IPS-15b (cell line): ENCODE results near the gene TMPRSS11B.

Experiments used
- H3K27me3 ChIP-seq: one replicate; pipeline ENCODE4 v1.6.1; 2013; ENCODE audit warnings: low read length; ENCODE audit not compliant: control insufficient read depth, insufficient read depth
- H3K36me3 ChIP-seq: one replicate; pipeline ENCODE4 v1.6.1; 2013; ENCODE audit warnings: low read length; ENCODE audit not compliant: control insufficient read depth, insufficient read depth
- H3K4me1 ChIP-seq: one replicate; pipeline ENCODE4 v1.6.1; 2013; ENCODE audit warnings: mild to moderate bottlenecking, low read length; ENCODE audit not compliant: control insufficient read depth, insufficient read depth
- H3K4me3 ChIP-seq: one replicate; pipeline ENCODE4 v1.5.1; 2013; ENCODE audit warnings: low read depth, low read length
- H3K9ac ChIP-seq: one replicate; pipeline ENCODE4 v1.6.1; 2013; ENCODE audit warnings: low read depth, mild to moderate bottlenecking, low read length
- H3K9me3 ChIP-seq: one replicate; pipeline ENCODE4 v1.6.1; 2013; ENCODE audit warnings: mild to moderate bottlenecking, low read length; ENCODE audit not compliant: control insufficient read depth, insufficient read depth

Gene TMPRSS11B

GRCh38 chr4:68271851-68272357 is 26.4 kb upstream of the TMPRSS11B start:
- H3K27me3 ChIP-seq = no peaks in the 10 kb centered on the region
- peak overlapping the region; percentile 48 for H3K4me3 ChIP-seq
- peak overlapping the region; percentile 28 for H3K9ac ChIP-seq
- peaks cover 16% of the 10 kb centered on the region for H3K9me3 ChIP-seq
- H3K4me1 ChIP-seq = peaks cover 19% of the 10 kb centered on the region
- H3K36me3 ChIP-seq = no peaks in the 10 kb centered on the region

- Histone ChIP-seq H3K36me3 (no peaks in the 10 kb centered on the region), H3K9me3 (peaks cover 16% of the 10 kb centered on the region), H3K9ac (no peak overlapping the region), H3K27me3 (no peaks in the 10 kb centered on the region), H3K4me1 (peaks cover 4% of the 10 kb centered on the region), H3K4me3 (no peak overlapping the region)
Measured at GRCh38 chr4:68267433-68267944, 22.0 kb upstream of the TMPRSS11B start.

GRCh38 chr4:68264875-68265565 is 19.5 kb upstream of the TMPRSS11B start:
- Histone ChIP-seq H3K4me3 (no peak overlapping the region), H3K27me3 (no peaks in the 10 kb centered on the region), H3K9me3 (peaks cover 7% of the 10 kb centered on the region), H3K9ac (no peak overlapping the region), H3K36me3 (no peaks in the 10 kb centered on the region), H3K4me1 (no peaks in the 10 kb centered on the region)

- Histone ChIP-seq H3K36me3 (no peaks in the 10 kb centered on the region), H3K4me1 (no peaks in the 10 kb centered on the region), H3K4me3 (no peak overlapping the region), H3K9me3 (no peaks in the 10 kb centered on the region), H3K9ac (no peak overlapping the region), H3K27me3 (no peaks in the 10 kb centered on the region)
Measured at GRCh38 chr4:68259191-68259590, 13.7 kb upstream of the TMPRSS11B start.

GRCh38 chr4:68257719-68258118 is 12.2 kb upstream of the TMPRSS11B start:
- no peaks in the 10 kb centered on the region for H3K36me3 ChIP-seq
- no peaks in the 10 kb centered on the region for H3K9me3 ChIP-seq

GRCh38 chr4:68256284-68256683 is 10.8 kb upstream of the TMPRSS11B start:
- Histone ChIP-seq H3K9me3 (no peaks in the 10 kb centered on the region), H3K9ac (no peak overlapping the region), H3K4me3 (no peak overlapping the region), H3K36me3 (no peaks in the 10 kb centered on the region), H3K27me3 (no peaks in the 10 kb centered on the region), H3K4me1 (no peaks in the 10 kb centered on the region)

More at GRCh38 chr4:68257719-68258118, 12.2 kb upstream of the TMPRSS11B start:
- no peak overlapping the region for H3K9ac ChIP-seq
- H3K27me3 ChIP-seq = no peaks in the 10 kb centered on the region
- H3K4me1 ChIP-seq = no peaks in the 10 kb centered on the region
- H3K4me3 ChIP-seq = no peak overlapping the region

GRCh38 chr4:68250151-68250930 is 4.8 kb upstream of the TMPRSS11B start:
- no peak overlapping the region for H3K9ac ChIP-seq

GRCh38 chr4:68249434-68249833 is 3.9 kb upstream of the TMPRSS11B start:
- no peaks in the 10 kb centered on the region for H3K36me3 ChIP-seq
- no peak overlapping the region for H3K9ac ChIP-seq
- no peaks in the 10 kb centered on the region for H3K27me3 ChIP-seq
- H3K9me3 ChIP-seq = no peaks in the 10 kb centered on the region
- no peak overlapping the region for H3K4me3 ChIP-seq
- no peaks in the 10 kb centered on the region for H3K4me1 ChIP-seq

More at GRCh38 chr4:68250151-68250930, 4.8 kb upstream of the TMPRSS11B start:
- Histone ChIP-seq H3K9me3 (no peaks in the 10 kb centered on the region), H3K36me3 (no peaks in the 10 kb centered on the region), H3K4me1 (no peaks in the 10 kb centered on the region), H3K27me3 (no peaks in the 10 kb centered on the region), H3K4me3 (no peak overlapping the region)

GRCh38 chr4:68240620-68241019 is 4.9 kb downstream of the TMPRSS11B start:
- H3K4me1 ChIP-seq = no peaks in the 10 kb centered on the region

GRCh38 chr4:68228568-68228967 is 16.9 kb downstream of the TMPRSS11B start:
- H3K4me1 ChIP-seq = no peaks in the 10 kb centered on the region
- no peaks in the 10 kb centered on the region for H3K27me3 ChIP-seq
- no peak overlapping the region for H3K9ac ChIP-seq
- no peaks in the 10 kb centered on the region for H3K9me3 ChIP-seq
- H3K4me3 ChIP-seq = no peak overlapping the region
- H3K36me3 ChIP-seq = no peaks in the 10 kb centered on the region

More at GRCh38 chr4:68240620-68241019, 4.9 kb downstream of the TMPRSS11B start:
- Histone ChIP-seq H3K27me3 (no peaks in the 10 kb centered on the region), H3K4me3 (no peak overlapping the region), H3K36me3 (no peaks in the 10 kb centered on the region), H3K9ac (no peak overlapping the region), H3K9me3 (no peaks in the 10 kb centered on the region)

GRCh38 chr4:68218044-68218443 is 27.4 kb downstream of the TMPRSS11B start:
- Histone ChIP-seq H3K9me3 (no peaks in the 10 kb centered on the region), H3K36me3 (no peaks in the 10 kb centered on the region)

More at GRCh38 chr4:68218044-68218443, 27.4 kb downstream of the TMPRSS11B start:
- Histone ChIP-seq H3K4me3 (no peak overlapping the region), H3K4me1 (peaks cover 9% of the 10 kb centered on the region), H3K27me3 (no peaks in the 10 kb centered on the region), H3K9ac (no peak overlapping the region)
